Chondrocyte (in vitro differentiated cells): ENCODE results near the gene KEL. TPM values are rescaled to one million over a fixed set of nuclear protein-coding genes. Genes with fewer than 3 reads are reported as not detected.

Source experiments
- total RNA-seq: library from RNA; stranded (reverse); gene quantifications from 3 replicates; pipeline ENCODE4 v1.2.1, GENCODE V29; 2021

KEL gene
- total RNA-seq, 1 donor from 2014 or later = 0.40 TPM

Other genes starting within 250 kb of the KEL start
- gene PRSS1, start 212.9 kb downstream of the KEL start, total RNA-seq = not detected in 3 replicates
- gene PRSS2, start 191.4 kb downstream of the KEL start, total RNA-seq = not detected in 3 replicates
- 0.22 to 2.1 TPM (median 0.31 TPM) in 3 replicates for gene EPHB6, start 107.3 kb downstream of the KEL start, total RNA-seq
- 1.1 TPM in 1 of 3 replicates, not detected in the others for gene TRPV6, start 76.6 kb downstream of the KEL start, total RNA-seq
- not detected in 3 replicates for gene TRPV5, start 28.6 kb downstream of the KEL start, total RNA-seq
- gene LLCFC1, start 22.9 kb downstream of the KEL start, total RNA-seq = not detected in 3 replicates
- not detected in 3 replicates for gene OR9A2, start 64.8 kb upstream of the KEL start, total RNA-seq
- gene OR6V1, start 90.0 kb upstream of the KEL start, total RNA-seq = not detected in 3 replicates
- not detected in 3 replicates for gene PIP, start 169.7 kb upstream of the KEL start, total RNA-seq
- not detected in 3 replicates for gene TAS2R39, start 221.1 kb upstream of the KEL start, total RNA-seq